Esophagus squamous epithelium (tissue), 5 donors: ENCODE results near the gene PPA2. TPM values are rescaled to one million over a fixed set of nuclear protein-coding genes. Genes with fewer than 3 reads are reported as not detected.

Experiments used
- DNase-seq: peaks from one replicate; lab custom pipeline; 2025; lab: John Stamatoyannopoulos, UW
- H3K27ac ChIP-seq, 4 donors: fragments of 200-600 bp; sonication (generic); one replicate each; pipeline ENCODE4 v1.5.1; 2016 to 2019; ENCODE audit warnings: mild to moderate bottlenecking in 1 of 4
- H3K27me3 ChIP-seq, 4 donors: fragments of 200-600 bp; sonication (generic); 1 replicate in 3 of 4; 2 replicates in 1 of 4; pipeline versions ENCODE4 v1.5.1 to v1.6.0; 2017 to 2021; ENCODE audit warnings: antibody characterized with exemption in 1 of 4
- H3K36me3 ChIP-seq, 3 donors: fragments of 200-600 bp; sonication (generic); one replicate each; pipeline ENCODE4 v1.5.1; 2016 to 2019
- H3K4me1 ChIP-seq, 3 donors: fragments of 200-600 bp; sonication (generic); one replicate each; pipeline ENCODE4 v1.5.1; 2017 to 2019
- H3K4me3 ChIP-seq, 4 donors: fragments of 200-600 bp; sonication (generic); 1 replicate in 3 of 4; 2 replicates in 1 of 4; pipeline ENCODE4 v1.5.1; 2016 to 2019; ENCODE audit warnings: mild to moderate bottlenecking in 2 of 4, moderate library complexity in 1 of 4
- H3K9me3 ChIP-seq, 3 donors: fragments of 200-600 bp; sonication (generic); one replicate each; pipeline ENCODE4 v1.5.1; 2016 to 2019
- CTCF ChIP-seq, 6 experiments: fragments of 450-650 bp in 4 of 6; fragments of 200-600 bp in 2 of 6; sonication (generic) in 2 of 6; IDR thresholded peaks; one replicate each; pipeline ENCODE4 v1.5.1; 2016 to 2019; ENCODE audit warnings: antibody characterized with exemption in 6 of 6, mild to moderate bottlenecking in 4 of 6, moderate library complexity in 4 of 6
- POLR2A ChIP-seq, 4 donors: fragments of 450-650 bp; IDR thresholded peaks; one replicate each; pipeline ENCODE4 v1.6.1; 2017; ENCODE audit warnings: antibody characterized with exemption in 4 of 4, mild to moderate bottlenecking in 4 of 4, moderate library complexity in 3 of 4
- WGBS, 2 donors: methylation state at CpG; one replicate each; pipeline ENCODE4 v1.1.5; 2018; 5-methylcytosine and 5-hydroxymethylcytosine counted together
- intact Hi-C: fragments of 100-400 bp; cut with DNase I; formaldehyde crosslinking; loops from one replicate; pipeline ENCODE4 v1.15.0; 2022
- total RNA-seq, 4 donors: library from RNA; depleted of rRNA; stranded (reverse); fragments of >200 nt; gene quantifications; one replicate each; pipeline ENCODE4 v1.1.0, GENCODE V29; 2016
- donor health status: DM: yes; HTN: yes; CAD: no.

PPA2 gene
- total RNA-seq: 100 to 1,000 TPM in 1 of 4 donors, 10 to 100 TPM in 3; 87.3 to 121 (median 87.9) TPM

DNA sequence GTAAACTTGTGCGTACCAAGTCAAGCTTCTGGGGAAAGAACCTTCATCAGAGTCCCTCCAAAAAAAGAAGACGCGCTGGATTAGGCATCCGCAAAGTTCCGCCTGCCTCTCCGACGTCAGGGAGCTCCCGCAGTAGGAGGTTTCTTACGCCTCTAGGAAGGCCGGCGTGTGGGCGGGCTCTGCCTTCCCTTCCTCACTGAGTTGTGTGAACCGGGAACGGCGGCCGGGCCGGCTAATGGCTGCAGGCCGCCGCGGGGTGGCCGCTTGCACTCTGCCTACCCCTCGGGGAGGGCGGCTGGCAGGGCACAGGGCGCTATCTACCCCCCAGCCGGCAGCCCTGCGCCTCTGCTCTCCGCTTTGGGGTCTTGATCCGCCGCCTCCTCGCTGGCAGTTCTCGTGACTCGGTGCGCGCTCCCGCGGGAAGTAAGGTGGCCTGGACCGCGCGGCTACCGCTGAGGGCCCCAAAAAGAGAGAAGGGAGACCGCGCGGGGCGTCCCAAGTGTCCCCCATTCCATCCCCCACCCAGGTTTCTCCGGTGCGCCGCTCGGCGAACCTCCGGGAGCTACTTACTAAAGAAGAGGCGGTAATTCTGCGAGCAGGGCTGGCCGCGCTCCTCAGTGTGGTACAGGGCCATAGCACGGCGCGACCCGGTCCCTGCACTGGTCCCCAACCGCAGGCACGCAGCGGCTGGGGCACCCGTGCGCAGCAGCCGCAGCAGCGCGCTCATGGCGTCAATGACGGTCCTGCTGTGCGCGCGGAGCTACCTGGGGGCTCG is at the start of gene PPA2:
TSS of gene PPA2 (minus strand) at position 739 of the 775 bp plus-strand sequence. CDS start at position 727, 12 bp downstream.
- DNase-seq: peak; percentile 59
- H3K27ac ChIP-seq: peak within 1 kb of the TSS; percentile 99 to 100 (median 99)
- H3K9me3 ChIP-seq: no peaks in the 10 kb centered on the region
- H3K4me1 ChIP-seq: peaks cover 12 to 40% (median 18%) of the 10 kb centered on the region in 3 donors
- H3K4me3 ChIP-seq: peak within 1 kb of the TSS; percentile 91 to 99 (median 94)
- TF ChIP-seq CTCF (IDR thresholded peaks at IDR 0.05): no peak
- TF ChIP-seq POLR2A (IDR thresholded peaks at IDR 0.05): peak in 2 of 4 donors; percentile 51 to 85
- WGBS, 2 donors: 0% methylated on average over 1 of the region's 72 CpGs; no CpG with 5 or more reads in 1 of the 2 donors
- intact Hi-C loops: loop anchor here (5.0 kb wide), 1 partner anchor 331 kb away; no protein-coding TSS in a partner anchor
- no peaks in the 10 kb centered on the region for H3K36me3 ChIP-seq
- H3K27me3 ChIP-seq: no peaks in the 10 kb centered on the region

GRCh38 chr4:105520819-105521790 is 47.2 kb upstream of the PPA2 start:
- H3K27ac ChIP-seq: no peak overlapping the region
- TF ChIP-seq CTCF (IDR thresholded peaks at IDR 0.05) (peak in 5 of 6 experiments; percentile 35 to 63 (median 56)), POLR2A (IDR thresholded peaks at IDR 0.05) (no peak)
- H3K9me3 ChIP-seq: no peaks in the 10 kb centered on the region
- WGBS, 2 donors: 7 to 8% methylated on average over 3 of the region's 3 CpGs
- no peak for DNase-seq
- intact Hi-C loops: no loop called here
- H3K4me3 ChIP-seq: no peak overlapping the region
- no peaks in the 10 kb centered on the region for H3K4me1 ChIP-seq
- no peaks in the 10 kb centered on the region for H3K27me3 ChIP-seq
- H3K36me3 ChIP-seq: no peaks in the 10 kb centered on the region

GRCh38 chr4:105510245-105510644 is 36.4 kb upstream of the PPA2 start:
- TF ChIP-seq CTCF (IDR thresholded peaks at IDR 0.05) (no peak), POLR2A (IDR thresholded peaks at IDR 0.05) (no peak)
- no peak for DNase-seq
- 51 to 69% methylated on average over 2 of the region's 2 CpGs for WGBS, 2 donors
- Histone ChIP-seq H3K4me1 (no peaks in the 10 kb centered on the region), H3K27ac (no peak overlapping the region), H3K27me3 (no peaks in the 10 kb centered on the region), H3K9me3 (no peaks in the 10 kb centered on the region), H3K4me3 (no peak overlapping the region), H3K36me3 (no peaks in the 10 kb centered on the region)
- intact Hi-C loops: no loop called here

DNA sequence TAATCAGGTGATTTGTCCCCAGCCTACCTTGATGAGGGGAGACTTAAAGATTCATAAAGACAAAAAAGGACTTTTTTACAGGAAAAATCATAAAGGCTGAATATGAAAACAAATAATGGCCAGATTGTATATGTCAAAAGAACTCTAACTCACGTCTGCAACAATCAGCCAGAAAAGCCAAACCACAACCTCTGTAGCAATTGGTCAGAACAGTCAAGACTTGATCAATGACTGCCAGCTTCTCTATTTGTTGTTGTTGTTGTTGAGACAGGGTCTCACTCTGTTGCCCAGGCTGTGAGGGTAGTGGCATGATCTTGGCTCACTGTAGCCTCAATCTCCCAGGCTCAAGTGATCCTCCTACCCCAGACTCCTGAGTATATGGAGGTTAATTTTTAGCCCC is 35.9 kb upstream of the PPA2 start:
- Histone ChIP-seq H3K4me1 (no peaks in the 10 kb centered on the region), H3K9me3 (no peaks in the 10 kb centered on the region), H3K27me3 (no peaks in the 10 kb centered on the region), H3K27ac (no peak overlapping the region), H3K4me3 (no peak overlapping the region), H3K36me3 (no peaks in the 10 kb centered on the region)
- WGBS, 2 donors: 38 to 62% methylated on average over 1 of the region's 1 CpG
- no peak for DNase-seq
- intact Hi-C loops: no loop called here
- TF ChIP-seq POLR2A (IDR thresholded peaks at IDR 0.05): no peak
- TF ChIP-seq CTCF (IDR thresholded peaks at IDR 0.05): no peak
